KBM-7 (cell line): Measurements from ENCODE around the gene THSD7B.
"Not testable (repeated sequence)": the region's sequence is repeated elsewhere in the genome, so short reads cannot be mapped to it uniquely, and the experiment has no call there.

Experiments used
- DNase-seq: peaks from one replicate; pipeline ENCODE4 v3.0.0-alpha.2; 2015
- in situ Hi-C: fragments of 300-500 bp; cut with MboI; formaldehyde crosslinking; loops from 2 replicates; pipeline ENCODE4 v1.14.3; 2020; ENCODE audit warnings: low sequenced_read_pairs, low pct_unique_long_range_greater_than_20kb, mixed read lengths

Gene THSD7B

GRCh38 chr2:136765256-136766072 is at the start of gene THSD7B:
Gene THSD7B (plus strand): TSS chr2:136765545. CDS start chr2:136882179, 116,634 bp downstream.
- in situ Hi-C loops, result no loop called here
- no peak for DNase-seq

- peak; percentile 1 for DNase-seq
Measured at GRCh38 chr2:136718273-136718672, 47.1 kb upstream of the THSD7B start.

GRCh38 chr2:136727973-136728699 is 37.2 kb upstream of the THSD7B start:
- in situ Hi-C loops, result no loop called here
- no peak for DNase-seq

More at GRCh38 chr2:136718273-136718672, 47.1 kb upstream of the THSD7B start:
- in situ Hi-C loops, result no loop called here

- DNase-seq, result no peak
- in situ Hi-C loops, result no loop called here
Measured at GRCh38 chr2:136736236-136736635, 29.1 kb upstream of the THSD7B start.

GRCh38 chr2:136738044-136738443 is 27.3 kb upstream of the THSD7B start:
- no peak for DNase-seq
- in situ Hi-C loops, result no loop called here

GRCh38 chr2:136741471-136741870 is 23.9 kb upstream of the THSD7B start:
- DNase-seq, result no peak
- in situ Hi-C loops, result no loop called here

GRCh38 chr2:136750065-136750464 is 15.3 kb upstream of the THSD7B start:
- in situ Hi-C loops, result no loop called here
- DNase-seq, result no peak

- in situ Hi-C loops, result no loop called here
- DNase-seq, result no peak
Measured at GRCh38 chr2:136751406-136751805, 13.9 kb upstream of the THSD7B start.

GRCh38 chr2:136758504-136758903 is 6.8 kb upstream of the THSD7B start:
- in situ Hi-C loops, DNase-seq: not testable (repeated sequence)

GRCh38 chr2:136764452-136765255 is 691 bp upstream of the THSD7B start:
- DNase-seq, result no peak
- in situ Hi-C loops, result no loop called here

GRCh38 chr2:136766073-136766404 is 694 bp downstream of the THSD7B start:
- DNase-seq, result no peak
- in situ Hi-C loops, result no loop called here

GRCh38 chr2:136767030-136767429 is 1.7 kb downstream of the THSD7B start:
- in situ Hi-C loops, result no loop called here
- DNase-seq, result no peak

GRCh38 chr2:136769871-136770270 is 4.5 kb downstream of the THSD7B start:
- in situ Hi-C loops, result no loop called here
- no peak for DNase-seq

- no peak for DNase-seq
Measured at GRCh38 chr2:136770384-136770783, 5.0 kb downstream of the THSD7B start.

GRCh38 chr2:136777391-136777790 is 12.0 kb downstream of the THSD7B start:
- DNase-seq, result no peak
- in situ Hi-C loops, result no loop called here

More at GRCh38 chr2:136770384-136770783, 5.0 kb downstream of the THSD7B start:
- in situ Hi-C loops, result no loop called here

GRCh38 chr2:136783856-136784255 is 18.5 kb downstream of the THSD7B start:
- in situ Hi-C loops, result no loop called here
- no peak for DNase-seq

- DNase-seq, result no peak
- in situ Hi-C loops, result no loop called here
Measured at GRCh38 chr2:136785215-136785614, 19.9 kb downstream of the THSD7B start.

GRCh38 chr2:136787970-136788369 is 22.6 kb downstream of the THSD7B start:
- DNase-seq, result no peak
- in situ Hi-C loops, result no loop called here

GRCh38 chr2:136796339-136796738 is 31.0 kb downstream of the THSD7B start:
- in situ Hi-C loops, result no loop called here
- DNase-seq, result no peak

GRCh38 chr2:136798766-136799165 is 33.4 kb downstream of the THSD7B start:
- in situ Hi-C loops, result no loop called here
- DNase-seq, result no peak
